Aorta (tissue), 5 donors: ENCODE data around the gene TBC1D8. TPM values are rescaled to one million over a fixed set of nuclear protein-coding genes. Genes with fewer than 3 reads are reported as not detected.

Source experiments
- ATAC-seq: fragments of 200-7000 bp; cut with Tn5 transposase; one replicate; pipeline ENCODE4 v1.9.1; 2022; ENCODE audit warnings: moderate library complexity; ENCODE audit not compliant: low FRiP score
- DNase-seq, 2 donors: peaks; one replicate each; pipeline ENCODE4 v3.0.0-alpha.2; 2020
- H3K27ac ChIP-seq, 2 donors: one replicate each; pipeline ENCODE4 v1.5.1; 2013; ENCODE audit warnings: low read length in 2 of 2, mild to moderate bottlenecking in 2 of 2, moderate library complexity in 2 of 2, control low read depth in 1 of 2, inconsistent platforms in 1 of 2, low read depth in 1 of 2
- H3K27me3 ChIP-seq, 2 donors: one replicate each; pipeline ENCODE4 v1.6.1; 2013; ENCODE audit warnings: control low read depth in 1 of 2, low read length in 1 of 2, mild to moderate bottlenecking in 1 of 2, moderate library complexity in 1 of 2; ENCODE audit not compliant: insufficient read depth in 2 of 2, control insufficient read depth in 1 of 2
- H3K36me3 ChIP-seq, 2 donors: one replicate each; pipeline ENCODE4 v1.6.1; 2013; ENCODE audit warnings: control low read depth in 1 of 2, low read length in 1 of 2, mild to moderate bottlenecking in 1 of 2; ENCODE audit not compliant: insufficient read depth in 2 of 2, control insufficient read depth in 1 of 2
- H3K4me1 ChIP-seq, 2 donors: one replicate each; pipeline ENCODE4 v1.6.1; 2013; ENCODE audit warnings: low read length in 2 of 2, control low read depth in 1 of 2, mild to moderate bottlenecking in 1 of 2, moderate library complexity in 1 of 2; ENCODE audit not compliant: insufficient read depth in 2 of 2, control insufficient read depth in 1 of 2
- H3K4me3 ChIP-seq, 2 donors: one replicate each; pipeline ENCODE4 v1.5.1; 2013; ENCODE audit warnings: low read length in 2 of 2, control low read depth in 1 of 2, mild to moderate bottlenecking in 1 of 2
- H3K9me3 ChIP-seq: one replicate; pipeline ENCODE4 v1.6.1; 2013; ENCODE audit warnings: mild to moderate bottlenecking, low read length; ENCODE audit not compliant: control insufficient read depth
- WGBS, 2 donors: extraction: QIAGEN DNeasy Blood & Tissue Kit; methylation state at CpG; one replicate each; pipeline ENCODE4 v1.1.7; 2013; 5-methylcytosine and 5-hydroxymethylcytosine counted together
- intact Hi-C, 2 donors: fragments of 100-400 bp; cut with DNase I; formaldehyde crosslinking; loops; one replicate each; pipeline versions ENCODE4 v1.14.2 to v1.15.0; 2022
- polyA plus RNA-seq, 2 donors: library from polyadenylated mRNA; stranded (reverse); fragments of 200-250 nt; gene quantifications; one replicate each; pipeline ENCODE4 v1.2.3, GENCODE V29; 2013
- total RNA-seq, 2 donors: library from RNA; stranded (reverse); fragmentation: NEBNext Ultra II Directional; extraction: Animal tissue kit (Norgen Biotek cat#: 25700); gene quantifications; one replicate each; pipeline ENCODE4 v1.2.1, GENCODE V29; 2021
- donor health status: healthy with polysubstance abuse.
- donor health status: Bipolar disorder and iron deficiency.
- donor health status: DM: no; HTN: no; CAD: no.
- donor health status: DM: no; HTN: no; CAD: no.
- donor health status: DM: yes; HTN: yes; CAD: no.

Gene TBC1D8
- total and polyA plus RNA-seq, 4 donors = 7.8 to 28.8 (median 23.4) TPM

GRCh38 chr2:101190747-101191516 lies 39.8 kb upstream of the TBC1D8 start:
- DNase-seq = no peak
- H3K27me3 ChIP-seq = no peaks in the 10 kb centered on the region
- peaks cover 3% of the 10 kb centered on the region for H3K9me3 ChIP-seq
- ATAC-seq = no peak
- H3K36me3 ChIP-seq = no peaks in the 10 kb centered on the region
- intact Hi-C loops = no loop called here
- no peaks in the 10 kb centered on the region for H3K4me1 ChIP-seq
- 32 to 33% methylated on average over 9 of the region's 9 CpGs for WGBS, 2 donors
- H3K4me3 ChIP-seq = no peak overlapping the region
- no peak overlapping the region for H3K27ac ChIP-seq

- no peak for ATAC-seq
These were observed 37.7 kb upstream of the TBC1D8 start for GRCh38 chr2:101188683-101189405.

GRCh38 chr2:101187131-101187530 lies 35.9 kb upstream of the TBC1D8 start:
- ATAC-seq (no peak), DNase-seq (no peak)
- H3K4me3 ChIP-seq = no peak overlapping the region
- 84 to 89% methylated on average over 2 of the region's 2 CpGs for WGBS, 2 donors
- no peak overlapping the region for H3K27ac ChIP-seq
- no peaks in the 10 kb centered on the region for H3K4me1 ChIP-seq
- H3K9me3 ChIP-seq = peaks cover 3% of the 10 kb centered on the region
- H3K36me3 ChIP-seq = no peaks in the 10 kb centered on the region
- no peaks in the 10 kb centered on the region for H3K27me3 ChIP-seq
- intact Hi-C loops = no loop called here

More at GRCh38 chr2:101188683-101189405, 37.7 kb upstream of the TBC1D8 start:
- no peaks in the 10 kb centered on the region for H3K36me3 ChIP-seq
- no peaks in the 10 kb centered on the region for H3K4me1 ChIP-seq
- whole genome bisulfite sequencing, 2 donors = 48 to 51% methylated on average over 5 of the region's 5 CpGs
- H3K27ac ChIP-seq = no peak overlapping the region
- no peaks in the 10 kb centered on the region for H3K27me3 ChIP-seq
- no peak for DNase-seq
- intact Hi-C loops = no loop called here
- peaks cover 3% of the 10 kb centered on the region for H3K9me3 ChIP-seq
- H3K4me3 ChIP-seq = no peak overlapping the region

- no peak for DNase-seq
- H3K4me1 ChIP-seq = no peaks in the 10 kb centered on the region
- 93 to 95% methylated on average over 3 of the region's 3 CpGs for WGBS, 2 donors
- H3K27me3 ChIP-seq = no peaks in the 10 kb centered on the region
- no peak overlapping the region for H3K4me3 ChIP-seq
- intact Hi-C loops = no loop called here
- peaks cover 3% of the 10 kb centered on the region for H3K9me3 ChIP-seq
- no peak for ATAC-seq
- no peak overlapping the region for H3K27ac ChIP-seq
- no peaks in the 10 kb centered on the region for H3K36me3 ChIP-seq
These were observed 34.5 kb upstream of the TBC1D8 start for GRCh38 chr2:101185656-101186055.

- intact Hi-C loops = no loop called here
- Histone ChIP-seq H3K4me3 (no peak overlapping the region), H3K27ac (no peak overlapping the region), H3K36me3 (no peaks in the 10 kb centered on the region), H3K4me1 (no peaks in the 10 kb centered on the region), H3K27me3 (no peaks in the 10 kb centered on the region), H3K9me3 (peaks cover 3% of the 10 kb centered on the region)
- DNase-seq = no peak
- WGBS, 2 donors = 82 to 89% methylated on average over 4 of the region's 4 CpGs
- no peak for ATAC-seq
These were observed 33.9 kb upstream of the TBC1D8 start for GRCh38 chr2:101185085-101185484.

- 62 to 64% methylated on average over 3 of the region's 3 CpGs for WGBS, 2 donors
These were observed 28.8 kb upstream of the TBC1D8 start for GRCh38 chr2:101179982-101180381.

GRCh38 chr2:101176803-101177202 lies 25.6 kb upstream of the TBC1D8 start:
- Histone ChIP-seq H3K27me3 (no peaks in the 10 kb centered on the region), H3K4me3 (no peak overlapping the region), H3K4me1 (no peaks in the 10 kb centered on the region), H3K27ac (no peak overlapping the region), H3K36me3 (no peaks in the 10 kb centered on the region), H3K9me3 (peaks cover 2% of the 10 kb centered on the region)
- ATAC-seq (no peak), DNase-seq (no peak)
- intact Hi-C loops = no loop called here
- 73 to 77% methylated on average over 4 of the region's 4 CpGs for WGBS, 2 donors

More at GRCh38 chr2:101179982-101180381, 28.8 kb upstream of the TBC1D8 start:
- Histone ChIP-seq H3K27ac (no peak overlapping the region), H3K27me3 (no peaks in the 10 kb centered on the region), H3K9me3 (no peaks in the 10 kb centered on the region), H3K36me3 (no peaks in the 10 kb centered on the region), H3K4me1 (no peaks in the 10 kb centered on the region), H3K4me3 (no peak overlapping the region)
- ATAC-seq = no peak
- intact Hi-C loops = no loop called here
- DNase-seq = no peak

- no peak overlapping the region for H3K27ac ChIP-seq
- H3K9me3 ChIP-seq = peaks cover 2% of the 10 kb centered on the region
- H3K27me3 ChIP-seq = no peaks in the 10 kb centered on the region
- H3K4me3 ChIP-seq = no peak overlapping the region
- H3K4me1 ChIP-seq = no peaks in the 10 kb centered on the region
- H3K36me3 ChIP-seq = no peaks in the 10 kb centered on the region
- intact Hi-C loops = no loop called here
- no peak for DNase-seq
- WGBS, 2 donors = 82 to 83% methylated on average over 3 of the region's 3 CpGs
- no peak for ATAC-seq
These were observed 24.8 kb upstream of the TBC1D8 start for GRCh38 chr2:101175991-101176390.
